SIG-M5 treated with dmso at 0.1 percent for 504 hours (cell line): ENCODE data around the gene DICER1.

Experiments
- DNase-seq: peaks from one replicate; lab custom pipeline; 2025; ENCODE audit not compliant: unreplicated experiment; lab: John Stamatoyannopoulos, UW

Gene DICER1

GRCh38 chr14:95041477-95042020 lies 115.8 kb downstream of the DICER1 start:
- DNase-seq = no peak

- DNase-seq = no peak
Observed at GRCh38 chr14:95040708-95041476, 116.4 kb downstream of the DICER1 start.

- no peak for DNase-seq
Observed at GRCh38 chr14:95039993-95040348, 117.4 kb downstream of the DICER1 start.

GRCh38 chr14:95039259-95039992 lies 117.9 kb downstream of the DICER1 start:
- no peak for DNase-seq

- no peak for DNase-seq
Observed at GRCh38 chr14:95038521-95039250, 118.6 kb downstream of the DICER1 start.

- no peak for DNase-seq
Observed at GRCh38 chr14:95037273-95037672, 120.1 kb downstream of the DICER1 start.
